Central memory CD4-positive, alpha-beta T cell (primary cell): ENCODE data around the gene DHRS1.
A peak's percentile ranks its signal among the peaks of the same experiment; 100 is the strongest.
"Not testable (repeated sequence)": the region's sequence is repeated elsewhere in the genome, so short reads cannot be mapped to it uniquely, and the experiment has no call there.

ENCODE experiments used
- DNase-seq: peaks from one replicate; pipeline ENCODE4 v3.0.0; 2022

DHRS1 gene

DNA sequence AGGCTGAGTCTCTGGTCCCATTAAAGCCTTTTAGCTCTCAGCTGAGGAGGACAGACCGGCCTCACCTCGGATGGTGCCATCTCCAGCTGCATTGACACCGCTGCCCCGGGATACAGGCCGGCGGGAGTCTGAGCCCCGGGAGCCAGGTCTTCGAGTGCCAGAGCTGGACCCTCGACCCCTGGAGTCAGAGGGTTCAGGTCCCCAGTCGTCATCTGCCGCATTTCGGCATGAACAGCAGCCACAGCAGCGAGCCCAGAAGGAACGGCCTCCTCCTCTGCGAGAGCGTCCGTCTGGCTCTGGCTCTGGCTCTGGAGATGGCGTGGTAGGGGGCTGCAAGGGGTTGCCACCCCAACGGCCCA, 37.6 kb downstream of the DHRS1 start:
- no peak for DNase-seq

DNA sequence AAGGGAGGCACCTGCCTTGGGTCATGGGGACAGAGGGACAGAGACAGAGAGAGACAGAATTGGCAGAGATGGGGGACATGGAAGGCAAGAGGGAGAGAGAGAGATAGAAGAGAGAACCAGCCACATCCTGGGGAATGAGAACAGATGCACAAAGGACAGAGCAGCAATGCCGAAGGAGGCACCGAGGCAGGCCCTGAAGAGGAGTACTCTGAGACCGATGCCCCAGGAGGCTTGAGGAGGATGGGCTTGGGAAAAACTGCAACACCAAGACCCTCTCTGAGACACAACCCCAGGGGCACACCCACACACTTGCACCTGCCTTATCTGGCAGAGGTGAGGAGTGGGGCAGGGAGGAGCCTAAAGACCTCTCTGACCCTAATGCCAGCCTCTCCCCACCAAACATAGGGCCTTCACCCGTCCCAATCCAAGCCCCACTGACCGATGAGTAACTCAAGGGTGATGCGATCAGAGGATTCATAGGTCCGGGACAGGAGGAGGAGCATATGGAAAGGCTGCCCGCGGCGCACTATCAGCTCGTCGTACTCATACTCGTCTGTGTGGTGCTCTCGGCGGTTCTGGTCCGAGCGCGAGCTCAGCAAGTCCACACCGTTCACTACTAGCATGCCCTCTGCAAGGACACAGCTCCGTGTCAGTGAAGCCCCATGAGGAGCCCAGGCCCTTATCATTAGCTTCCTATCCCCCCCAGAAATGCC, 38.2 kb downstream of the DHRS1 start:
- no peak for DNase-seq

DNA sequence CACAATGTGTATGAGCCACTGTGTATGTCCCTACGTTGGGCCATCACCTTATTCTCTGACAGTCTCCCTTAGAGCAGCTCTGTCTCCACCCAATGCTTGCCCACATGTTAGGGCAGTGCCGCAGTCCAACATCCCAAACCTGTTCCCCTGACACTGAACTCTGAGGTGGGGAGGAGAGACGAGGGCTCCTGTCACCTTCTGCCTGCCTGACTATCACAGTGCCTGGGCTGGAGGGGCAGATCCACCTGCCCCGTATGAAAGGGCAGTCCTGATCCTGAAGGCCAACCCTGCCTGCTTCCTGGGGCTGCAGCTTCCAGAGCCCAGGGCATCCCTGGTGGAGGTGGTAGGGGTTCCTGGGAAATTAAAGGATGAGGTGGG, 38.8 kb downstream of the DHRS1 start:
- DNase-seq: no peak

DNA sequence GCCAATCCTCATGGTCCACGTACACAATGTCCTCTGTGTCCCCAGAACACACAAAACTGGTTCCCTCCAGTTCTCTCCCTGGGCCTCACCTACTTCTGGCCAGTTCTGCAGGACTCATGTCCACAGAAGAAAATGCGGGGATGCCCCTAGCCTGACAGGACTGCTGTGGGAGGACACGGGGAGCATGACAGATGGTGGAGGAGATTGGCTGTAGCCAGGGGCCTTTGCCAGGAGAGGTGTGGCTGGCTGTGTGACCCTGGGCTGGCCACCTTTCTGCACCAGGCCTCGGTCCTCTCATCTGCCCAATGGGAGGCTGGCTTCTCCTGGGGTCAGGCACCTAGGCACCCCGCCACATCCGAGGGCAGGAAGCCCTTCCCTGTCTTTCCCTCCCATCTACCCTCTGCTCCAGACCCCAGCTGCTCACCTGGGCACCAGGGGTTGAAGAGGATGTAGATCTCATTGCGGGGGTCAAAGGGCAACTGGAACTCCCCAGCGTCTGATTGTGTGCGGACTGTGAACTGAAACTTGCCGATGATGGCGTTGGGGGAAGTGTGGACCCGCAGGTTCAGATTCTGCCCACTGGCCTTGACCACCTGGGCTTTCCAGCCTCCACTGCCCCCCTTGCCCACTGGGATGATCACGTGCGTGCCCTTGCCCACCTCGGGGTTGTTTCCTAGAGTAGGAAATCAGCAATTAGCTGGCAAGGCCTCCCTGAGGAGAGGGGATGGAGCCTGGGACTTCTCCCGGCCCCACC, 39.4 kb downstream of the DHRS1 start:
- no peak for DNase-seq

DNA sequence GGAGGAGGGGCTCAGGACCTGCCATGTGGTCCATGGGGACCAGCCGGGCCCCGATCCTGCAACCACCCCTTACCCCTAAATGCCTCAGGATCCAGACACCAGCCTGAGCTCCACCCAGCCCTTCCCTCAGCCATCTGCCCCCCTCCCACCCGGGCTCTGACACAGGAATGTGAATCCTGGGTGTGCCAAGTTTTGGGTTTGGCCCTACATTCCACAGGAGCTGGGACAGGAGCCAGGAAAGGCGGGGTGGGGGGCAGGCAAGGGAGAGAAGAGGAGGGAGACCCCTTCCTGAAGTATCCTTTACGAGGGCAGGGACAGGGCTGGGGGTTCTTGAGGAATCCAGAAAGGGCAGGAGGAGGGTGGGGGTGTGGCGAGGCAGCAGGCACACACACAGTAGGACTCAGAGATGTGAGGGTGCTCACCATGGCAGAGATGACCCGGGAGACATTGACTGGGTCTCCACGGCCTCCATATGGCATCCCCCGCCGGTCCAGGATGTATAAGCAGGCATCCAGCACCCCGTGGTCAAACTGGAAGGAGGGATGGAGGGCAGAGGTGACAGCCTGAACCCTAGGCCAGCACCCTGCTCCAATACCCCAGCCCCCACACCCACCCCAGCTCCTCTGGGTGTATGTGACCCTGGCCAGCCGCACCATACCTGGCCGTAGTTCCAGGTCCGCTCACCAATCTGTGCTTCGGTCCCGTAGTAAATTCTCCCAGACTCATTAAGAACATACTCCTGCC, 40.1 kb downstream of the DHRS1 start:
- DNase-seq: no peak

DNA sequence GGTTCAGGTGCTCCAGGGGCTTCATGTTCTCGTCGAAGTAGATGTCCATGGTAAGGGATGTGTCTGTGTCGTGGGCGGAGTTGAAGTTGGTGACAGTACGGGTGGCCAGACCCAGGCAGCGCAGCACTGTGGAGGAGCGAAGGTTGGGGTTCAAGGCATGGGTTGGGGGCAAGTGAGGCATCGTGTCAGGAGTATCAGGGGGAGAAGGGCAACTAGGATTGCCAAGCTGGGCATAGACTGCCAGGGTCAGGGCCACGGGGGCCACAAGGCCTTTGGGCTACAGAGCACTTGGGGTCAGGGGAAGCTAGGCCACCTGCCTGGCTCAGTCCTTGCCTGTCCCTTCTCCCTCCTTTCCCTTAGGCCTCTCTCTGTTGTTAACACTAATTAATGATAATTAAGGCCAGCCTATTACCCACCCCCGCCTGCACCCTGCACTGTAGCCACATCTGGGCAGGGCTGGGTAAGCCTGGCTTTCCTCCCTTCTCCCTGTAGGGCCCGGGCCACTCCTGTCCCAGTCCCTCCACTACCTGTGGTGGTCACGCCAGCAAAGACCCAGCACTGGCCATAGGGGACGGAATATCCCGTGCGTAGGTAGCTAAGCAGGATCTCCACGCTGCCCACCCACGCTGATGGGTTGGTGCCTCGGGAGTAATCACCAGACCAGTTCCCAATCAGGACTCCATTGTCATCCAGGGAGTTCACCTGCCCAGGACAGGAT, 40.9 kb downstream of the DHRS1 start:
- DNase-seq: no peak

DNA sequence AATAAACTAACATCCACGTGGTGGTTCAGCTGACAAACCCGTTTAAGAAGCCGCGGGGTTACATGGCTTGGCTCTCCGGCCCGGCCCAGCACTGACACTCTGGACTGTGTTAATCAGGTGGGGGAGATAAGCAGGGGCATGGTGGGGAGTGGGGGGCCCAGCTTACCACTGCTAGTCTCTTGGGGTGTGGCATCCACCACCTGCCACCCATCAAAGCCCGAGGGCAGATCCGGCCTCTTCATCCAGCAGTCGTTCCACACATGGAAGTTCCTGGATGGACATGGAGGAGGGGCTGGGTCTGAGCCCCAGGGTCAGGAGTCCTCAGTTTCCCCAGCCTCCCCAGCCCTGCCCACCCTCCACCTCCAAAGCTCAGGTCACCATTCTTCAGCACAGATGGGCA, 41.5 kb downstream of the DHRS1 start:
- no peak for DNase-seq

DNA sequence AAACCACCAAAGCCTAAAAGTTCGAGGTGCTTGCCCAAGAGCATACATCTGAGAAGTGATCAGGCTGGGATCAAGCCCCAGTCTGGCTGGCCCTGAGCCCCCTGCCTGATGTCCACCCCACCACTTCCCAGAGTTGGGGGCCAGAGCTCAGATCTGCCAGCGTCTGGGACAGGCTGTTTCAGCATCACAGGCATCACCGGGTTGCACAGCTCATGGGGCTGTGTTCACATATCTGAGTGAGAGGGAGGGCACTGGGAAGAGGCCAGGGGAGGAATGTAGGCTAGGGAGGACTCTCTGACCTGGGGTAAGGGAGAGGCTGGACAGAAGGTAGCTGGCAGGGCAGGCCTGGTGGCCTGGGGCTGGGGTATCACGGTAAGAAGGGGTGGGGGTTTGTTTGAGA, 42.6 kb downstream of the DHRS1 start:
- DNase-seq: no peak

DNA sequence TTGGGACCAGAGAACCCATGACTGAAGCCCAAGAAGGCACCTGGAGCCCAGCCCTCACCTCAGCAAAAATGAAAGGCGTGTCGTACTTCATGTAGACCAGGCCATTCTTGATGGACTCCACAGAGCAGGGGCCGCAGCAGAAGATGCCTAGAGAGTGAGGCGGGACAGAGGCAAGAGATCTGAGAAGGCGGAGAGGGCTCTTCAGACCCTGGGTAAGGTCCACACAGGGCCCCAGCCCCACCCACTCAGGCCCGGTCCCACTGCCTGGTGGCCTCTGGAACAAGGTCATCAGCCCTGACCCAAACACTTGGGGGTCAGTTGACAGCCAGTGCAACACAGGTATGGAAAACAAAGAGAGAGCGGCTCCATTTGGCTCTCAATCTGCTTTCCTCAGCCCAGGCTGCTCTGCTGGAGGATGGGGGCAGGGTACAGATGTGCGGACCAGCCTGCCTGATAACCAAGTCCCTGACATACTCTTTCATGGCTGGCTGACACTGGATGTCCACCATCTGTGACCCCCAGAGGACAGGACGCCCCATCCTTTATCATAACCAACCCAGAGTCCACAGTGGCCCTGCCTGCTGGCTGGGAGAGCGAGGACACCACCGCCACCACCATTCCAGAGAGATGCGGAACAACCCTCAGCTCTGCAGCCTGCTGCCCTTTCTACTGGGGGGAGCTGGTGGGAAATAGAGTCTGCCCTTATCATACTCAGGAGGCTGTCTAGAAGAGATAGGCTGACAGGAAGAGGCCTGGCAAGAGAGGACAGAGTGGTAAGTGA, 43.5 kb downstream of the DHRS1 start:
- DNase-seq: no peak

DNA sequence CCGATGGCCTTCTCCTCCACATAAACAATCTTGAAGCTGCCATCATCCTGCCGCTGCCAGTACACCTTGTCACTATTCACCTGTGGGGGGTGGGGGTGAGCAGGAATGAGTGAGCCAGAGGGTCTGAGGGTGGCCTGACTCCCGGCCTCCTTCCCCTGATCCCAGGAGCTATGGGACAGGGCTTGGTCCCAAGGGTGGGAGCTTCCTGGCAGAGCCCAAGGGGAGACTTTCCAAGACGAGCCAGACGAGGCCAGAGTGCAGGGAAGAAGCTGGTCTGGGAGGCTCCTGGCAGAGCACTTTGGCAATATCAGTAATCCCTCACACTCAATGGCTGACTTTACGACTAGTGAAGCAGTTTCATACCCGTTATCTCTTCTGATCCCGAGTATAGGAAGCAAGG, 44.1 kb downstream of the DHRS1 start:
- no peak for DNase-seq

DNA sequence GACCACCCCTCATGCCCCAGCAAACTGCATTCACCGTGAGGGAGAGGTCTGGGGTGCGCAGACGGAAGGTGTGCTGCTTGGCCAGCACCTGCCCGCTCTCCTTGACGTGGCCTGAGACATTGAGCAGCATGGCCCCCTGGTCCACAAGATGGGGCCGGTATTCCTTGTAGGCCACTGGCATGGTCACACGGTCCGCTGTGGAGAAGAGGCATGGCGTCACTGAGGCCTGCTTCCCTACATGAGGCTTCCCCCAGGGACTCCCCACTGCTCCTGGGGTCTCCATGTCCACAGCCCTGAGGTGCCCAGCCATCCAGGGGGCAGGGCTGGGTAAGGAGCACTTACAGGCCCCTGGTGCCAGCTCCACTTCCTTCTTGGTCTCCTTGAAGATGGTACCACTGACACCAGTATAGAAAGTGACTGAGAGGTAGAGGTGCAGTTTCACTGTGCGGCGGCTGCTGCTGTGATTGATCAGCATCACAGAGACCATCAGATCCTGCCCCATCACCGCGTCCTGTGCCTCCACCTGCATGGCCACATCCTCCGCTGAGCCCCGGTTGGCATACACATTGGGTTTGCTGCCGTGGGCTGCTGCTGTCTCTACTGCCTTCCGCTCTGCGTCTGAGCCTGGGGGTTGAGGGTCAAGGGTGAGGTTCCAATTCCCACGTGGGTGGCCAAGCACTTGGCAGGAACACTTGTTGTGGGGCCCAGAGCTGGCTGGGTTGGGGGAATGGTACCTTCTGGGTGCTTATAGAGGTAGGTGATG, 44.8 kb downstream of the DHRS1 start:
- no peak for DNase-seq

DNA sequence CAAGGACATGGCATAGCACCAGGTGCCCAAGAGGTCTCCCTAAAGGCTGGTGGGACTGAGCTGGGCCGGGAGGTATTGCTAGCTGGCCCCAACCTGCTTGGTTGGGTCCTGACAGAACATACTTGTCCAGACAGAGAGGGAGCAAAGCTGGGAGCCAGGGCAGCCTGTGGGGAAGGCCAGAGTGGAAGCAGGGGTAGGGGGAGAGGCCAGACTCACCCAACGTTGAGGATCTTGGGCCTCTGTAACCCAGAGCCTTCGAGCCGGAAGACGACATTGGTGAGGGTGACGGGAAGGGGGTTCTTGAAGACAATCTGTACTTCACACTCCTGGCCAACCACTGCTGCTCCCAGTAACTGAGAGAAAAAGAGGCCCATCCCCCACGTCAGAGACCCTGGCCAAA, 45.6 kb downstream of the DHRS1 start:
- DNase-seq: no peak

DNA sequence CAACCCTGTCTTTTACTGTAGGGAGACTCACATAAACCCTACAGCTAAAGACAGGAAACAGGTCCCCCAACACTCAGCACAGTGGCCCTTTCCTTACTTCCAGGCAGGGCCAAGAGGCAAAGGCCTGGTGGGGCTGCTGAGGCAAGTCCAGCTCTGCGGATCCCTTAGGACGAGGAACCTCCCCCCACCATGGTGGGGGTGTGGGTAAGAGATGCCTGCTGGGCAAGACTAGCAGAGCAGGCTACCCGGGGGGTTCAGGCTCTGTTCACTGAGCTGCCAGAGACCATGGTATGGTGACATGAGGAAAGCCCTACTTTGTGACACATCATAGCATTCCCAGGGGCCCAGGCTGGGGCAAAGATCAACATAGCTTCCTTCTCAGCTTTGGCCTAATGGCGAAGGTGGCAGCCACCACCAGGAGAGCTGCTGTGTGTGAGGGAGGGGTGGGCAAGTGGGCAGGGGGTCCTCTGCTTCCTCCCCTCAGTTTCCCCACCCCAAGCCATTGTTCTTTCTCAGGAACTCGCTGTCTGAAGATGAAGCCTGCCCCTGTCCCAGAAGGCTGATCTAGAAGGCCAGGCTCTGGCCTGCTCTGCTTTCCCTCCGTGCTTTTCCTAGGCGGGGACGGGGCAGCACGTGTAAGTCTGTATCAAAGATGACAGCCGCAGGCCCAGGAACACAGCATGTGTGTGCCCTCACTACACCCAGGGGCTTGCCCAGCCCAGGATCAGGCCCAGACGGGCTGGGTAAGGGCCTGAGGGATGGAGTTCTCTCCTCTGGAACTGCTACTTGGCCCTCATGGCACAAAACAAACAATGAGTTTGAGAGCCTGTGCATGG, 47.1 kb downstream of the DHRS1 start:
- DNase-seq: no peak

DNA sequence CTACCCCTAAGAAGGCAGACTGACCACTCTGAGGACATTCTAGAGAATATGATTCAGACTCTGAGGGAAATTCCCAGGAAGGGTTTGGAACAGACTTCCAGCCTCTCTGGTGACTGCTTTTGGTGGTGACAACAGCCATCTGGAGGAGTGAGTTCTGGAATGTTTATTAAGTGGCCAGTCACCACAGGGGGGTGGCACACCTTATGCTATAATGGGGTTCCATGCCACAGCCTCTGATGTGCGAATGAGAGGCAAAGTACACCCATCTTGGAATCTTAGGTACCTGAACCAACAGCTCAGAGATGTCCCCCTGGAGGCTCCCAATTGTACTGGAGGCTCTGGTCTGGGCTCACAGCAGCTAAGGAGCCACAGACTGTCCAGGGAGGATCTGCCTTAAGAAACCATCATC, 47.7 kb downstream of the DHRS1 start:
- no peak for DNase-seq

DNA sequence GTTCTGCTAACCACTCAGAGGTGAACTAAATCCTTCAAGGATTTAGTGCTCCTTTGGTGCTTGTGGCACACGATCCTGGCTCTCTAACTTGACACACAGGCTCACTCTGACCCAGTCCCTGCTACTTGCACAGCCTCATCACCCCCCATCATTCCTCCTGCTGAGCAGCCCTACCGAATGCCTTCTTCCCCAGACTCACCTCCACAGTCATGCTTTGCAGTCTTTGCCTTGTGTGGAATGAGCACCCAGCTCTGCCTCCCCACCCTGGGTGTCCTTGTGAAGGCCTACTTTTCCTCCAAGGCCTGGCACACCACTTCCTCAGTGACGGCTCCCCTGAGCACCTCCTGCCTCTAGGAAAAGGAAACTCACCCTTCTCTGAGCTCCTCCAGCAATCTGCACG, 49.2 kb downstream of the DHRS1 start:
- no peak for DNase-seq

DNA sequence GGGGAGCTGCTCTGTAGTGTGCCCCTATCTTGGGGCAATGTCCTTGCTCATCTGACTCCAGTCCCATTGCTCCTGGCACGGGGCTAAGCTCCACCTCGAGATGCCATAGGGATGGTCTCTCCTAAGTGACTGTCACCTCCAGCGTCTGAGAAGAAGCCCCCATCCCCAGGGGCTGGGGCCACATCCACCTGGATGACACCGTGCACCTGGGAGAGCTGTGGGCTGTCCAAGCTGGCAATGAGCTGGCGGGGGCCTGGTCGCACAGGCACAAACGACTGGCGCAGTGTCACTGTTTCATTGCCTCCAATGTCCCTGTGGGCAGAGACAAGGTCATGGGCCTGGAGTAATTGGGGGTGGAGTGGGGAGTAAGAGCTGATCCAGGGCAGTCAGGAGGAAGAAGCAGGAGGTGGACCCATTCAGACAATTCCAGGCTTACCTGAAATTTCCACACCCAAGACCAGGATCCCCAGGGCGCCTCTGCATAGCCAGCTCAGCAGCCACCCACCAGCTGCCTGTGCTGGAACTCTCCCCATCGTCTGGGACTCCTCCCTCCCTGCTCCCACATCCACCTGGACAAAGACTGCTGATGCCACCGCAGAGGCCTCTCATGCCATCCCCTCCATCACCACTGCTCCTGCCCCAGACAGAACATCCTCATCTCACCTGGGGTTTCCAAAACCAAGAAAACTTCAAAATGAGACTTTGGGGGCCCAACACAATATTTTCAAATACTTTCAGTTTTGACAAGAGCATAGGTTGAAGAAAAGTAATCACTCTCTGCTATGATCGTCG, 50.2 kb downstream of the DHRS1 start:
- DNase-seq: no peak

DNA sequence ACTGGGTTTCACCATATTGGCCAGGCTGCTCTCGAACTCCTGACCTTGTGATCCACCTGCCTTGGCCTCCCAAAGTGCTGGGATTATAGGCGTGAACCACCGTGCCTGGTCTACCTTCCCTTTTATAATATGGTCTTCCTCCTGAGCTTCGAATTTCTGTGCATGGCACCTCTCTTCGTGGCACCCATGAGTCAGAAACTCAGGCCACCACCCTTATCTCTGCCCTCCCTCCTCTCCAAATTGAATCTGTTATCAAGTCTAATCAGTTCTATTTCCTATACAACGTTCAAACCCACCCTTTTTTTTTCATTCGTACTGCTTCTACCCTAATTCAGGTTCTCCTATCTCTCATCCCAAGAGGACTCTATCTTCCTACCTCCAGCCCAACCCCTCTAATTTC, 52.2 kb downstream of the DHRS1 start:
- no peak for DNase-seq

DNA sequence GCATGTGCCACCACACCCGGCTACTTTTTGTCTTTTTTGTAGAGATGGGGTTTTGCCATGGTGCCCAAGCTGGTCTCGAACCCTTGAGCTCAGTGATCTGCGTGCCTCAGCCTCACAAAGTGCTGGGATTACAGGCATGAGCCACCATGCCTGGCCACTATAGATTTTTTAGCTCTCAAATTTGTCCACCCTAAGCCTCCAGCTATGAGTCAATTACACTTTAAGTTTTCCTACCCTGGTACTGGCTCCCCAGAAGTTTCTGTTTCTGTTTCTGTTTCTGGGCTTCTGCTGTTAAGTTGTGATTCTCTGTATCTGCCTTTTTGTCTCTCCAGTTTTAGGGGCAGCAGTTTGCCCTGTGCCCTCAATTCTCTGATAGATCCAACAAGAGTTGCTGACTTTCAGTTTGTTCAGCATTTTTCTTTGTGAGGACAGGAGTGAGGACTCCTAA, 52.8 kb downstream of the DHRS1 start:
- DNase-seq: peak; percentile 37

DNA sequence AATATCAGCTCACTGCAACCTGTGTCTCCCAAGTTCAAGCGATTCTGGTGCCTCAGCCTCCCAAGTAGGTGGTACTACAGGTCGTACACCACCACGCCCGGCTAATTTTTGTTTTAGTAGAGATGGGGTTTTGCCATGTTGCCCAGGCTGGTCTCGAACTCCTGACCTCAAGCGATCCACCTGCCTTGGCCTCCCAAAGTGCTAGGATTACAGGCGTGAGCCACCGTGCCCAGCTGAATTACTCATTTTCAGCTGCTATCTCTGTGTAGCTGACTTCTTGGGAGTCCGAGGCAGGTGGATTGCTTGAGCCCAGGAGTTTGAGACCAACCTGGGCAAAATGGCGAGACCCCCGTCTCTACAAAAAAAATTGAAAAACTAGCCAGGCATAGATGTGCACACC, 54.2 kb downstream of the DHRS1 start:
- DNase-seq: not testable (repeated sequence)

DNA sequence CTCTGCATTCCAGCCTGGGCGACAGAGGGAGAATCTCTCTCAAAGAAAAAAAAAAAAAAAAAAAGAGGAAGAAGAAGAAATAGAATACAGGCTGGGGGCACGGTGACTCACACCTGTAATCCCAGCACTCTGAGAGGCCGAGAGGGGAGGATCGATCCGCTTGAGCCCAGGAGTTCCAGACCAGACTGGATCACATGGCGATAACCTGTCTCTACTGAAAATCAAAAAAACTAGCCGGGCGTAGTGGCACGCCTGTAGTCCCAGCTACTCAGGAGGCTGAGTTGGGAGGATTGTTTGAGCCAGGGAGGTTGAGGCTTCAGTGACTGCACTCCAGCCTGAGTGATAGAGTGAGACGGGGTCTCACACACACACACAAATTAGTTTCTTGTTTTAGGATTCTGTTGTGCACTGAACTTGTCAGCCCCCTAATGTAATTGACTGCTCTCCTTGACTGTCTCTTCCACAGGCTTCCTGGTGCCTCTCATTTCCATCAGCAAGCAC, 56.2 kb downstream of the DHRS1 start:
- DNase-seq: no peak
